ENCODE data around the gene MPZL3.

The MPZL3 gene

DNA sequence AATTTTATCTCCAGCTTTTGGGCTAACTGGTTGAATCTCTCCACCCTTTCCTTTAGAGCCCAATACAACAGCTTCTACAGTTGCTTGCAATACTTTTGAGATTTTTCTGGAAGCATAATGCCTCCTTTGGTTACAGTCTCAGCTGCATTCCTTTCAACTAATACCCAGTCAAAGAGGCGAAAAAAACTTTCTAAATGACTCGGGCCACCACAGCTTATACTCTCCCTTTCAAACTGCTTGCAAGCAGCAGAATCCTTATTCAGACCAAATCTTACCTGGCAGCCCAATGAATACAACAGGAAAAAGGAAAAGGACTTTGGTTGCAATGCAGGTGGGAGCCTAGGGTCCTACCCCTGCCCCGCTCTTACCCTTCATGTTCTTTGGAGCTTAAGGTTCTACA is 43.1 kb downstream of the MPZL3 start:
- no peak for DNase-seq (ENCODE audit: insufficient read length)
- TF ChIP-seq TAF1 (IDR thresholded peaks at IDR 0.05; ENCODE audit: borderline replicate concordance, low read depth, low read length) (no peak), POLR2AphosphoS5 (IDR thresholded peaks at IDR 0.05; ENCODE audit: low read depth, low read length) (no peak), POLR2A (IDR thresholded peaks at IDR 0.05; ENCODE audit: low read depth, low read length) (no peak)
- peak; percentile 50 for FAIRE-seq

DNA sequence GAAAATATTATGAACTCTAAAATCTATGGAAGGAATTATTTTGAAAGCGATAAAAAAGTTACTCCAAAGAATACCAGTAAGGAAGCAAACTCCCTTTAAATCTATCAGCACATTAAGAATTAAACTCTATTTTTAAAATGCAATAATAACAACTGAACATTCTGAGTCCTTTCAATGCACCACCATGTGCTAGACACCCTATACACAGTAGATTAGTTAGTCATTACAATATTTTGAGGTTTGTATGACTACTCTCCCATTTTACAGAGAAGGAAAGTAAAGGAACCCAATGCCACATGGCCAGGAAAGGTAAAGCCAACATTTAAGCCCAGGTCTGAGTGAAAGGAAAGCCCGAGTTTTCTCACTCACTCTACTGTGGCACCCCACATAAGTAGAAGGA is 45.1 kb downstream of the MPZL3 start:
- DNase-seq (ENCODE audit: insufficient read length) (no peak), FAIRE-seq (no peak)
- TF ChIP-seq TAF1 (IDR thresholded peaks at IDR 0.05; ENCODE audit: borderline replicate concordance, low read depth, low read length) (no peak), POLR2AphosphoS5 (IDR thresholded peaks at IDR 0.05; ENCODE audit: low read depth, low read length) (no peak), POLR2A (IDR thresholded peaks at IDR 0.05; ENCODE audit: low read depth, low read length) (no peak)

DNA sequence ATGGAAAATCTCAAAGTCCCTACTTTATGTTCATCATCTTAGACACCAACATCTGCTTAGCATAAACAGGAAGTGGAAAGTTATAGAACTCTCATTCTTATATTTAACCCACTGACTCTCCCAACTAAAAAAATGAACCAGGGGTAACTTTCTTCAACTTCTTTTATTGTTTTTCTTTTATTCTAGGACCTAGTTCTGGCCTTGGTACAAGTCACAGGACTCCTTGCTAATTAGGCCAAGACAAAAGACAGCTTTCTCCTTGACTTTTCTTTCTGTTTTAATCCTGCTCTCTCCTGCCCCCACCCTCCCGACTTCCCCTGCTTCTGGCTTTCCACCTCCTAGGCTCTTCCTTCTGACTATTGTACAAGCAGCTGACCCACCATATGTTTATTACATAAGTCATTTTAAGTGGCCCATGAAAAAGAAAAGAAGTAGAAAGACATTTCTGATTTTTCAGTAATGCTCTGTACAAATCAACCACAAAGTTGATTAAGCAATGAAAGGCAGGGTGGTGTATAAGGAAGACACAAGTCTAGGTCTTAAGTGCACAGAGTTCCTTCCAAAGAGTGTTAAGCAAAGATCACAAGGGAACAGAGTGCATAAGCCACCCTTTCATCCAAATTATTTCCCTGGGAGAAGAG is 45.7 kb downstream of the MPZL3 start:
- no peak for TF ChIP-seq POLR2A (IDR thresholded peaks at IDR 0.05; ENCODE audit: low read depth, low read length)
- TF ChIP-seq TAF1 (IDR thresholded peaks at IDR 0.05; ENCODE audit: borderline replicate concordance, low read depth, low read length): no peak
- TF ChIP-seq POLR2AphosphoS5 (IDR thresholded peaks at IDR 0.05; ENCODE audit: low read depth, low read length): no peak
- FAIRE-seq: peak; percentile 36
- DNase-seq (ENCODE audit: insufficient read length): no peak

DNA sequence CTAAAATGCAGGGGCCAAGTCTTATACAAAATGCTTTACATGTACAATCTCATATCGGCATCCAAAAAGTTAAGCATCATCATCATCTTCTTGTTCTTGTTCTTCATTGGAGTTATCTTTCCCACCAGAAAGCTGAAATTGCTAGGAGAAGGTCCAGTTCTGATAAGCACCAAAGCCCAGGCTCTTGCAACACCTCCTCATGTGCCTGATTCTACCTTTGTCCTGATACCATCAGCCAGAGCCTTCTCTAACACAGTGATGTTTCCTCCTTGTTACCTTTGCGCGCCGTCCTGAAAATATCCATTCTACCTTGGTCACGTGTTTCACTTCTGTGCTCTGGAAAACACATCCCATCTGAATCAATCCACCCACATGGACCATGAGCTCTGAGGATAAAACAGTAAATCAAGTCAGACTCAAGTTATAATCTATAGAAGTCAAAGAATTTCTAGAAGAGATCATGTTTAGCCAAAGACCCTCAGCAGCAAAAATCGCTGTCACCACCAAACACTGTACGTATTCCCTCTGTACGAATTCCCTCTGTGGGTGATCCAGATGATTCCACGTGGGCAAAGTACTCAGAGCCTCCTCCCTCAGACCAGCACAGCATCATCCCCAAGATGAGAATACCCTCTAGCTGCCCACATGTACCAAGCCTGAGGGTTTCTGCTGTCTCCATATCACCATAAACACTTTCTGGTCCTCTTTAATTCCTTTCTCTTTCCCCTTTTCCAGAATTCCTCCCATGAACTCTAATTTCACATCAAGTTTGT is 46.4 kb downstream of the MPZL3 start:
- DNase-seq (ENCODE audit: insufficient read length) (no peak), FAIRE-seq (peak; percentile 54)
- TF ChIP-seq TAF1 (IDR thresholded peaks at IDR 0.05; ENCODE audit: borderline replicate concordance, low read depth, low read length): no peak
- TF ChIP-seq POLR2AphosphoS5 (IDR thresholded peaks at IDR 0.05; ENCODE audit: low read depth, low read length): no peak
- no peak for TF ChIP-seq POLR2A (IDR thresholded peaks at IDR 0.05; ENCODE audit: low read depth, low read length)

DNA sequence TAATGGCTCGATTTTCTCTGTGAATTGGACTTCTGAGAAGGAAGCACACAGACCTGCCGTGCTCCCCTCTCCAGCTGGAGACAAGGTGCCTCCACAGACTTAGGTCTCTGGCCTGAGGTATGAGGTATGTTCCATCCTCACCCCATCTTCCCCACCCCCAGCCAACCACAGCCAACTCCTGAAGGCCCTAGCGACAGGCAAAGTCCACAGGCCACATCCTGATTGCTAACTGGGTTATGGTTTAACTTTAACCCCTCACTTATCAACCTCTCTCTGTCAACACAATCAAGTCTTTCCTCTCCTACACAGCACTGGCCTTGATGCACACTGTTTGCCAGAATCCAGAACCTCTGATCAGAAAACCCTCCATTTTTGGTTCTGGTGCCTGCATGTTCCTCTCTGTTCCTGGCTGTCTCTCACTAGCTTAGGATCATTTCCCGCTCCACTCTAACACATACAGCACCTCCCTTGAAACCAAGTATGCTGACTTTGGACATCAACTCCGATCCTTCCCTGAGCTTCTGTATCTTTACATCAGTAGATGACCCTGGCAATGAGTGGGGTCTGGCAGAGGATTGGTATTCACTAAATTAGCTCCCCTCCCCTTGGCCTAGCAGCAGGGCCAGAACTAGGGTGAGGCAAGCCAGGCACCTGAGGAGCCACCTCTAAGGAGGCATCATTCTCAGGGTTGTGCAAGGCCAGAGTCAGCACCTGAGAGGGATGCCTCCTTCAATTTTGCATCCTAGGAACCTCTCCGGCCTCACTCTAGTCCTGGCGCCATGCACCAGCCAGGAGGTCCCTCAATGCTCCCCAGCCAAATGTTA is 49.4 kb downstream of the MPZL3 start:
- no peak for DNase-seq (ENCODE audit: insufficient read length)
- no peak for TF ChIP-seq POLR2AphosphoS5 (IDR thresholded peaks at IDR 0.05; ENCODE audit: low read depth, low read length)
- no peak for TF ChIP-seq POLR2A (IDR thresholded peaks at IDR 0.05; ENCODE audit: low read depth, low read length)
- TF ChIP-seq TAF1 (IDR thresholded peaks at IDR 0.05; ENCODE audit: borderline replicate concordance, low read depth, low read length): no peak
- FAIRE-seq: peak; percentile 17

DNA sequence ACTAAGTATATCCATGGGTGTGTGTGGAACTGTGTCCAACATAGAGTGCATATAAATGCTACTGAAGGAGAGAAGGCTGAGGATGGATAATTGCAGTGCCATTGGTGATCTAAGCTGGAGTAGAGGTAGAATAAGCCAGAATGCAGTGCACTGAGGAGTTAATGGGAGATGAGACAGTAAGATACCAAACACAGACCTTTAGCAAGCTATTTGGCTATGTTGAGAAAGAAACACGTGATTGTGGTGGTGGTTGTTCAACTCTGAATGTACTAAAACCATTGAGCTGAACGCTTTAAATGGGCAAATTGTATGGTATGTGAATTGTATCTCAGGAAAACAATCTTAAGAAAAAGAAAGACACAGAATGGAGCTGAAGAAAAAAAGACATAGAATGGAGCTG is 50.2 kb downstream of the MPZL3 start:
- FAIRE-seq: no peak
- no peak for TF ChIP-seq TAF1 (IDR thresholded peaks at IDR 0.05; ENCODE audit: borderline replicate concordance, low read depth, low read length)
- no peak for TF ChIP-seq POLR2A (IDR thresholded peaks at IDR 0.05; ENCODE audit: low read depth, low read length)
- TF ChIP-seq POLR2AphosphoS5 (IDR thresholded peaks at IDR 0.05; ENCODE audit: low read depth, low read length): no peak
- DNase-seq (ENCODE audit: insufficient read length): no peak

DNA sequence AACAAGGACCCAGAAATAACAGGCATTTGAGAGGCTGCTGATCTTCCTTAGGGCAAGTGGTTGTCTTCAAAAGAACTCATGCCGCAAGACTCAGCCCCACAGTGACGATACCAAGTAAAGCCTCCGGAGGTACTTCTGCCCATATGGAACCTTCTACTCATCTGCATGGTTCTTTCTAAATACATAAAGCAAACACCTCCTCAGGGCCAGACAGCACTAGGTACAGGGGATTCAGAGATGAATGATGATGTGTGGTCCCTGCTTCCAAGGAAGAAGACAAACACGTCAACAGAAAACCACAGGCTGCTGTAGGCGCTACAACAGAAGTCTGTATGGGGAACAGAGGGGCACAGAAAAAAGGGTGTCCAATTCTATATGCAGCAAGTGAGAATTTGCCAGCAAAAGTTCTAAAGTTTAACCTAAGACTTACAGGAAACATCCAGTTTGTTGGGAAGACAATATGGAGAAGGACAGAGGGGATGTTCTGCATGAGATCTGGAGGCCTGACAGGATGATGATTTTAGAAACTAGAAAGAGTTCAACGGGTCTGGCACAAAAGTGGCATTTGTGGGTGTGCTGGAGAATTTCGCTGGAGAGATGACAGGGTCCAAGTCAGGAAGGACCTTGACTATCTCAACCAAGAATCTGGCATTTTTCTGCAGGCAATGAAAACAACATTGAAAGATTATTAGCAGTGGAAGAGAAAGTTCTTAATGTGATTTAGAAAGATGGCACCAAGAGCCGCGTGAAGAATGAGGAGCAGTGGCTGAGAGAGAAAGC is 51.1 kb downstream of the MPZL3 start:
- TF ChIP-seq POLR2A (IDR thresholded peaks at IDR 0.05; ENCODE audit: low read depth, low read length) (no peak), POLR2AphosphoS5 (IDR thresholded peaks at IDR 0.05; ENCODE audit: low read depth, low read length) (no peak), TAF1 (IDR thresholded peaks at IDR 0.05; ENCODE audit: borderline replicate concordance, low read depth, low read length) (no peak)
- FAIRE-seq: peak; percentile 17
- no peak for DNase-seq (ENCODE audit: insufficient read length)

DNA sequence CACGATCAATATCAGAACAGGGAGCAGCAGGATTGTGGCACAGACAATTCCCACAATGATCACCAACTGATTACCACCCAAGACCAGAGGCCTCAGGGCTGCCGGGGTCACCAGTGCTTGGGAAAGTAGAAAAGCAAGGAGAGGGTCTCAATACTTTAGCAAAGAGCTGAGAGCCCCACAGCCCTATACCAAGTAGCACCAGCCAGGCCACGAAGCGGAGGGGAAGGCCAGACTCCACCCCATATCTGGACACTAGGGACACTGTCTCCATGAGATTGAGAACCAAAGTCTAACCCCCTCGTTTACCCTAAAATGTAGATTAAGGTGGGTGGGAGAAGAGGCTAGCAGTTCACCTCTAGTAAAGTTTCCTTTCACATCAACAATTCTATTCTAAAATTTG is 51.7 kb downstream of the MPZL3 start:
- DNase-seq (ENCODE audit: insufficient read length) (no peak), FAIRE-seq (no peak)
- TF ChIP-seq TAF1 (IDR thresholded peaks at IDR 0.05; ENCODE audit: borderline replicate concordance, low read depth, low read length) (no peak), POLR2AphosphoS5 (IDR thresholded peaks at IDR 0.05; ENCODE audit: low read depth, low read length) (no peak), POLR2A (IDR thresholded peaks at IDR 0.05; ENCODE audit: low read depth, low read length) (no peak)

DNA sequence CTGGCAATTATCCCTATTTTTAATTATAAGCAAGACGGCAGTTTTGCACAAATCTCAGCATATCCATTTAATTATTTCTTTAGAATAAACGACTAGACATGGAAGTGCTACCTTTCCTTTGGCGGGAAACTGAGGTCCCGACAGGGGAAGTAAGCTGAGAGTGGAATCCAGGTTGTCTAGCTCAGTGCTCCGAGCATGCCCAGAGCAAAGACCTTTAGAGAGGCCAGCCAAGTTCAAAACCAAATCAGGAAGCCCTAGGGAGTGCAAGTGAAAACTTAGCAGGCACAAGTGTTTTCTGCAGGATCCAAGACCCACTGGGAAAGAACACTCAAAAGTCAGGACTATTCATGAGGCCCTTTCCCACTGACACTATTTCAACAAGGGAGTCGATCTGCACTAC is 53.0 kb downstream of the MPZL3 start:
- FAIRE-seq (no peak), DNase-seq (ENCODE audit: insufficient read length) (no peak)
- no peak for TF ChIP-seq POLR2AphosphoS5 (IDR thresholded peaks at IDR 0.05; ENCODE audit: low read depth, low read length)
- no peak for TF ChIP-seq POLR2A (IDR thresholded peaks at IDR 0.05; ENCODE audit: low read depth, low read length)
- no peak for TF ChIP-seq TAF1 (IDR thresholded peaks at IDR 0.05; ENCODE audit: borderline replicate concordance, low read depth, low read length)

DNA sequence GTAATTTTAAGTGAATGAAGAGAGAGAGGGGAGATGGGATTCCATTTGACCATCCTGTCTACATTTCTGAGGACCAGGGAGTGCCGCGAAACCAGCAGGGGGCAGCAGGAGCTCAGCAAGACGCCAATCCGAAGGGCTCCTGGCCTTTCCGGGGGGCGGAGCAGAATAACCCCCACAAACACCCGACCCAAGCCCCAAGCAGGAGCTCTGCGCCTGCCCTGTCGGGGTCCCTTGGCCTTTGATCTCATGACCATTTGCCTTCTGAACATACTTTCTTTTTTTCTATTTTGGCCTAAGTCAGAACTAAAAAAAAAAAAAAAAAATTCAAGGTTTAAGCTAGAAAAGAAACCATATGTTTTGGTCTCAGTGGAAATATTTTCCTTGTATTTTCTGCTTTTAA is 53.8 kb downstream of the MPZL3 start:
- FAIRE-seq: peak; percentile 83
- DNase-seq (ENCODE audit: insufficient read length): peak; percentile 54
- TF ChIP-seq TAF1 (IDR thresholded peaks at IDR 0.05; ENCODE audit: borderline replicate concordance, low read depth, low read length) (no peak), POLR2AphosphoS5 (IDR thresholded peaks at IDR 0.05; ENCODE audit: low read depth, low read length) (no peak), POLR2A (IDR thresholded peaks at IDR 0.05; ENCODE audit: low read depth, low read length) (no peak)

Data from GM12892 (cell line).